ENCODE data around the gene DNAH2. TPM values are rescaled to one million over a fixed set of nuclear protein-coding genes. Genes with fewer than 3 reads are reported as not detected.

DNAH2 gene
- total and polyA plus RNA-seq, 2 of the 13 experiments (the other 11 are each of a cell fraction or from before 2014, with no cell fraction given): not detected

- TF ChIP-seq ZHX2 (IDR thresholded peaks at IDR 0.05; ENCODE audit: low read depth): no peak
- 0 out of 2 replicates have a peak, but pooled peaks have one; percentile 22 for TF ChIP-seq ZHX2 (CRISPR knock-in tag; IDR thresholded peaks at IDR 0.05; ENCODE audit: borderline replicate concordance)
- TF ChIP-seq ZBTB21 (CRISPR knock-in tag; IDR thresholded peaks at IDR 0.05): no peak
- peak; percentile 80 for TF ChIP-seq RFX3 (CRISPR knock-in tag; IDR thresholded peaks at IDR 0.05)
- no peak for TF ChIP-seq SCMH1 (CRISPR knock-in tag; IDR thresholded peaks at IDR 0.05; ENCODE audit: borderline replicate concordance)
- TF ChIP-seq ZNF547 (CRISPR knock-in tag; IDR thresholded peaks at IDR 0.05): 0 out of 2 replicates have a peak, but pooled peaks have one; percentile 10
- no peak for TF ChIP-seq SAFB2 (CRISPR knock-in tag; IDR thresholded peaks at IDR 0.05; ENCODE audit: borderline replicate concordance, low read depth)
- TF ChIP-seq HMGXB3 (CRISPR knock-in tag; IDR thresholded peaks at IDR 0.05; ENCODE audit: borderline replicate concordance): peak; percentile 83; the same call in 1 of the 2 replicates
- TF ChIP-seq ZNF3 (CRISPR knock-in tag; IDR thresholded peaks at IDR 0.05): no peak
- no peak for TF ChIP-seq ZNF383 (CRISPR knock-in tag; IDR thresholded peaks at IDR 0.05; ENCODE audit: borderline replicate concordance)
- TF ChIP-seq SKIL (CRISPR knock-in tag; IDR thresholded peaks at IDR 0.05; ENCODE audit: borderline replicate concordance): peak; percentile 79
- no peak for TF ChIP-seq RBAK (CRISPR knock-in tag; IDR thresholded peaks at IDR 0.05)
- 0 out of 2 replicates have a peak, but pooled peaks have one; percentile 10 for TF ChIP-seq ZBTB25 (CRISPR knock-in tag; IDR thresholded peaks at IDR 0.05)
- TF ChIP-seq ERF (CRISPR knock-in tag; IDR thresholded peaks at IDR 0.05): peak; percentile 10; the same call in 1 of the 2 replicates
Observed at GRCh38 chr17:7834957-7835813, 117.6 kb downstream of the DNAH2 start (continued).
